Thymus (tissue), 11 donors: Measurements from ENCODE around the gene PCA3. TPM values are rescaled to one million over a fixed set of nuclear protein-coding genes. Genes with fewer than 3 reads are reported as not detected.

Source experiments
- DNase-seq, 9 donors: peaks; one replicate each; pipeline ENCODE4 v3.0.0-alpha.2; 2013; ENCODE audit warnings: low spot score in 9 of 9, low read depth in 6 of 9, missing footprints in 1 of 9
- H3K27ac ChIP-seq, 2 donors: one replicate each; pipeline ENCODE4 v1.5.1; 2013; ENCODE audit warnings: control low read depth in 1 of 2, low read depth in 1 of 2, low read length in 1 of 2, mild to moderate bottlenecking in 1 of 2, moderate library complexity in 1 of 2
- H3K27me3 ChIP-seq, 2 donors: one replicate each; pipeline ENCODE4 v1.5.1; 2013; ENCODE audit warnings: low read length in 1 of 2; ENCODE audit not compliant: control insufficient read depth in 2 of 2, insufficient read depth in 1 of 2
- H3K36me3 ChIP-seq, 2 donors: one replicate each; pipeline ENCODE4 v1.5.1; 2013; ENCODE audit warnings: low read length in 1 of 2, mild to moderate bottlenecking in 1 of 2, moderate library complexity in 1 of 2; ENCODE audit not compliant: control insufficient read depth in 2 of 2, insufficient read depth in 2 of 2
- H3K4me1 ChIP-seq, 2 donors: one replicate each; pipeline ENCODE4 v1.5.1; 2013; ENCODE audit warnings: low read length in 2 of 2; ENCODE audit not compliant: control insufficient read depth in 2 of 2, insufficient read depth in 2 of 2
- H3K4me3 ChIP-seq, 2 donors: one replicate each; pipeline ENCODE4 v1.5.1; 2013; ENCODE audit warnings: low read length in 2 of 2, control low read depth in 1 of 2, mild to moderate bottlenecking in 1 of 2
- H3K9me3 ChIP-seq, 2 donors: one replicate each; pipeline ENCODE4 v1.5.1; 2013; ENCODE audit warnings: low read length in 1 of 2, mild to moderate bottlenecking in 1 of 2; ENCODE audit not compliant: control insufficient read depth in 2 of 2, insufficient read depth in 1 of 2
- WGBS: extraction: QIAGEN DNeasy Blood & Tissue Kit; methylation state at CpG from one replicate; pipeline ENCODE4 v1.1.7; 2013; 5-methylcytosine and 5-hydroxymethylcytosine counted together
- polyA plus RNA-seq: library from polyadenylated mRNA; stranded (reverse); fragments of 200-250 nt; gene quantifications from one replicate; pipeline ENCODE4 v1.2.3, GENCODE V29; 2013
- total RNA-seq: library from RNA; stranded (reverse); fragments of 120-200 nt; gene quantifications from one replicate; pipeline ENCODE4 v1.2.4, GENCODE V29; 2013
- donor health status: healthy.

The PCA3 gene
- total and polyA plus RNA-seq, 2 donors, result 0.09 TPM

DNA sequence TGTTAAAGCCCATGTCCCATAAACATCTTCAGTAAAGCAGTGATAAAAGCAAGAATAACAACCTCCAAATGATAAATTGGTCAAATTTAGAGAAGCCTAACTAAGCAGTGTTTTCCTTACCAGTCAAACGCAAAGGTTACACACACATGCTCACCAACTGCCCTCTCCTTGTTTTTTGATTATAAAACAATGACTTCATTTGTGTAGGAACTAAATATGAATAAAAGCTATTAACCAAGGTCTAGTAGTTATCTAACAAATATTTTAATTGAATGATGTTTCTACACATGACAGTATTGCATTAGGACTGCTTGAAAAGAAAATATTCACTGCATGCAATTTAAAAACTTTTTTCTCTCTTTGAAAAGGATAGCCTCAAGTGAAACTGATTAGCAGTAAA lies 36.7 kb downstream of the PCA3 start:
- DNase-seq, result no peak
- Histone ChIP-seq H3K27ac (no peak overlapping the region), H3K4me1 (no peaks in the 10 kb centered on the region), H3K27me3 (no peaks in the 10 kb centered on the region), H3K4me3 (no peak overlapping the region), H3K9me3 (no peaks in the 10 kb centered on the region), H3K36me3 (no peaks in the 10 kb centered on the region)
- WGBS, result 99% methylated on average over 1 of the region's 1 CpG

- H3K27me3 ChIP-seq, result no peaks in the 10 kb centered on the region
- H3K4me3 ChIP-seq, result no peak overlapping the region
- no peaks in the 10 kb centered on the region for H3K36me3 ChIP-seq
- H3K4me1 ChIP-seq, result no peaks in the 10 kb centered on the region
- H3K27ac ChIP-seq, result no peak overlapping the region
- 89% methylated on average over 2 of the region's 2 CpGs for WGBS
- DNase-seq, result no peak
- no peaks in the 10 kb centered on the region for H3K9me3 ChIP-seq
Observed at GRCh38 chr9:76803083-76803482, 38.8 kb downstream of the PCA3 start.

- Histone ChIP-seq H3K27me3 (peaks cover 0 to 3% of the 10 kb centered on the region in 2 donors), H3K9me3 (no peaks in the 10 kb centered on the region), H3K4me1 (no peaks in the 10 kb centered on the region), H3K36me3 (no peaks in the 10 kb centered on the region), H3K27ac (no peak overlapping the region), H3K4me3 (no peak overlapping the region)
- WGBS, result 88% methylated on average over 7 of the region's 7 CpGs
- DNase-seq, result no peak
Observed at GRCh38 chr9:76803762-76804161, 39.5 kb downstream of the PCA3 start.

GRCh38 chr9:76808636-76809035 lies 44.4 kb downstream of the PCA3 start:
- Histone ChIP-seq H3K4me1 (no peaks in the 10 kb centered on the region), H3K36me3 (no peaks in the 10 kb centered on the region), H3K27me3 (peaks cover 0 to 3% of the 10 kb centered on the region in 2 donors), H3K9me3 (no peaks in the 10 kb centered on the region), H3K27ac (no peak overlapping the region), H3K4me3 (no peak overlapping the region)
- 78% methylated on average over 5 of the region's 5 CpGs for WGBS
- DNase-seq, result no peak

DNA sequence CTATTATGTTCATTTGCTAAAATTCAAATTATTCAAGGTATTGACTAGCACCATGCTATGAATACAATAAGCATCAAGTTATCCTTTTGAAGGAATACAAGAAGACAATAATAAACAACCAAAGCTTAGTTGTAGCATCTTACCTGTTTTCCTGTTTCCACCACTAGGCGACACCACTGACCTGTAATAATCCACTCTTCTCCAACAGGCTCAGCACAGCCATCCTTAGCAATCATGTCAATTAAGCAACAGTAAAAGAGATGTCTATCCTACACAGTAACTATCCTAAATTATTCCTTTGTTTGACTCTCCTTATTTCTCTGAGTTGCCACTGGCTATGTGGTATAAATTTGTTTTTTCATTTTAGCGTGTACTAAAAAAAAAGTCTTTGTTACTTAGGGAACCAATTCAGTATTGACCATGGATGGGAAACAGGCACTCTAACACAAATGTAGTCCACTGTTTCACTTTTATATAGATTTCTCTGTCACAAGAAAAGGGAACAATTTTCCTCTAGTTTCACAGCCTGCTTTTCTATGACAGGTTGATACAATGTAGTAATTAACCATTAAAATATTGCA lies 46.2 kb downstream of the PCA3 start:
- Histone ChIP-seq H3K36me3 (no peaks in the 10 kb centered on the region), H3K4me3 (no peak overlapping the region), H3K27me3 (peaks cover 0 to 3% of the 10 kb centered on the region in 2 donors), H3K27ac (no peak overlapping the region), H3K4me1 (no peaks in the 10 kb centered on the region), H3K9me3 (no peaks in the 10 kb centered on the region)
- 46% methylated on average over 2 of the region's 2 CpGs for WGBS
- peak in 8 of 9 donors; percentile 6 to 51 (median 16) for DNase-seq

- Histone ChIP-seq H3K36me3 (no peaks in the 10 kb centered on the region), H3K27me3 (peaks cover 0 to 3% of the 10 kb centered on the region in 2 donors), H3K27ac (no peak overlapping the region), H3K9me3 (no peaks in the 10 kb centered on the region), H3K4me3 (no peak overlapping the region), H3K4me1 (no peaks in the 10 kb centered on the region)
- DNase-seq, result no peak
- WGBS, result 90% methylated on average over 6 of the region's 6 CpGs
Observed at GRCh38 chr9:76812591-76812990, 48.4 kb downstream of the PCA3 start.

- H3K27ac ChIP-seq, result no peak overlapping the region
- H3K27me3 ChIP-seq, result no peaks in the 10 kb centered on the region
- no peaks in the 10 kb centered on the region for H3K36me3 ChIP-seq
- no peak overlapping the region for H3K4me3 ChIP-seq
- 94% methylated on average over 1 of the region's 1 CpG for WGBS
- H3K4me1 ChIP-seq, result no peaks in the 10 kb centered on the region
- no peaks in the 10 kb centered on the region for H3K9me3 ChIP-seq
- no peak for DNase-seq
Observed at GRCh38 chr9:76817489-76817888, 53.3 kb downstream of the PCA3 start.

DNA sequence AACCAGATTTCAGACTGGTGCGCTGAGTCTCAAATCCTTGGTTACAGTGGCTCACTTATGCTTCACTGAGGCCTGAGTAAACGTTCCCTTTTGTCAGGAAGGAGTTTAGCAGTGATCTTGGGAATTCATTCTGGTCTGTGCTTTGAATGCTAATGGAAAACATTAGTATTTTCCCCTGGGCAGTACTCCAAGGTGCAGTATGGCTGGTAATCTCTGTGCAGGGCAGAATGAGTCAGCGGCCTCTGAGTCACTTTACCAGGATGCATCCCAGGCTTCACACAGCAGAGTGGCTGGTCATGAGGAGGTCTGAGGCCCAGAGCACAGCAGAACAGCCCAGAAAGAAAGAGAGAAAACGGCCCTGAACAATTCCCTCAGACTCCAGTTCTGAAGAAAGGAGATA lies 54.0 kb downstream of the PCA3 start:
- Histone ChIP-seq H3K27ac (no peak overlapping the region), H3K27me3 (no peaks in the 10 kb centered on the region), H3K9me3 (no peaks in the 10 kb centered on the region), H3K4me3 (no peak overlapping the region), H3K36me3 (no peaks in the 10 kb centered on the region), H3K4me1 (no peaks in the 10 kb centered on the region)
- 85% methylated on average over 4 of the region's 4 CpGs for whole genome bisulfite sequencing
- no peak for DNase-seq

DNA sequence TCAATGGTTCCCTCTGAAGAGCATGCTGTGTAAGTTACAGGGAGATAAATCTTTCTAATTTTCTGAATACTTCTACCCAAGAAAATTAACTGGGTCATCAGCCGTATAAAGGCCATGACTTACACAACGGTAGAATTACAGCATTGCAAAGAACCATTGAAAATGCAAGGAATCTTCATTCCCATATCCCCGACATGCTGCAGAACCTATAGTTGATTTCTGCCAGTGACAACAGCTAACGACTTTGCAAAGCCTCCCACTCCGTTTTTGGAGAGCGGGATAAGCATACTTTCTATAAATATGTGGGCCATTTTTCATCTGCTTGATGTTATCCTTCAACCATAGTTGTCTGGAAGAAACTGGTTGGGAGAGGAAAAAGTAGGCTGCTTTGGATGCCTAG lies 56.2 kb downstream of the PCA3 start:
- Histone ChIP-seq H3K27me3 (no peaks in the 10 kb centered on the region), H3K4me1 (no peaks in the 10 kb centered on the region), H3K36me3 (no peaks in the 10 kb centered on the region), H3K27ac (no peak overlapping the region), H3K9me3 (no peaks in the 10 kb centered on the region), H3K4me3 (no peak overlapping the region)
- DNase-seq, result no peak
- WGBS, result 94% methylated on average over 6 of the region's 6 CpGs
